B cell (primary cell): Measurements from ENCODE around the gene LYST. TPM values are rescaled to one million over a fixed set of nuclear protein-coding genes. Genes with fewer than 3 reads are reported as not detected.
"Not testable (repeated sequence)": the region's sequence is repeated elsewhere in the genome, so short reads cannot be mapped to it uniquely, and the experiment has no call there.

Source experiments
- ATAC-seq: fragments of 200-7000 bp; cut with Tn5 transposase; one replicate; pipeline ENCODE4 v1.10.0; 2021; ENCODE audit warnings: low read depth, mild to moderate bottlenecking, moderate number of reproducible peaks, moderate library complexity
- CTCF ChIA-PET: fragments of 350-600 bp; sonication (Branson Sonifier 250); formaldehyde crosslinking; loops from one replicate; lab custom pipeline; 2021; ENCODE audit warnings: antibody characterized with exemption, inconsistent platforms; lab: Charles Lee
- POLR2A ChIA-PET: fragments of 350-600 bp; sonication (Branson Sonifier 250); formaldehyde crosslinking; loops from one replicate; lab custom pipeline; 2021; ENCODE audit warnings: antibody characterized with exemption; lab: Charles Lee
- DNase-seq: peaks from one replicate; pipeline ENCODE4 v3.0.0; 2013
- H2AFZ ChIP-seq: 2 replicates; pipeline ENCODE4 v1.6.1; 2012; ENCODE audit warnings: mild to moderate bottlenecking, low read depth, low read length; ENCODE audit not compliant: insufficient read depth, poor library complexity, severe bottlenecking
- H3K27ac ChIP-seq, 2 donors: 1 replicate in 1 of 2; 2 replicates in 1 of 2; pipeline ENCODE4 v1.5.1; 2012 to 2013; ENCODE audit warnings: low read length in 2 of 2, mild to moderate bottlenecking in 2 of 2, moderate library complexity in 1 of 2
- H3K27me3 ChIP-seq, 4 experiments: fragments of 200-600 bp in 1 of 4; sonication (generic) in 1 of 4; replicated peaks in 1 of 4; 1 replicate in 2 of 4; 2 replicates in 2 of 4; pipeline versions ENCODE4 v1.6.1 to v1.7.0; 2013 to 2016; ENCODE audit warnings: low read length in 3 of 4, mild to moderate bottlenecking in 2 of 4, mixed read lengths in 1 of 4, moderate library complexity in 1 of 4; ENCODE audit not compliant: insufficient read depth in 4 of 4, control insufficient read depth in 3 of 4; ENCODE audit errors: control extremely low read depth in 1 of 4
- H3K36me3 ChIP-seq, 2 experiments: replicated peaks in 1 of 2; 1 replicate in 1 of 2; 2 replicates in 1 of 2; pipeline versions ENCODE4 v1.6.1 to v1.7.1; 2013; ENCODE audit warnings: low read length in 1 of 2; ENCODE audit not compliant: insufficient read depth in 2 of 2, control insufficient read depth in 1 of 2; ENCODE audit errors: control extremely low read depth in 1 of 2, extremely low read depth in 1 of 2
- H3K4me1 ChIP-seq, 2 donors: fragments of 200-600 bp in 1 of 2; sonication (generic) in 1 of 2; 1 replicate in 1 of 2; 2 replicates in 1 of 2; pipeline versions ENCODE4 v1.5.1 to v1.6.1; 2013 to 2017; ENCODE audit warnings: low read length in 2 of 2; ENCODE audit not compliant: control insufficient read depth in 2 of 2, insufficient read depth in 2 of 2
- H3K4me2 ChIP-seq: replicated peaks from 2 replicates; pipeline ENCODE3; 2012; ENCODE audit warnings: mild to moderate bottlenecking, low read depth, low read length; ENCODE audit not compliant: poor library complexity, severe bottlenecking
- H3K4me3 ChIP-seq, 5 experiments: fragments of 200-600 bp in 1 of 5; sonication (generic) in 1 of 5; 1 replicate in 3 of 5; 2 replicates in 2 of 5; pipeline versions ENCODE4 v1.5.1 to v1.7.0; 2011 to 2016; ENCODE audit warnings: low read length in 4 of 5, mild to moderate bottlenecking in 4 of 5, low read depth in 2 of 5, control low read depth in 1 of 5, moderate library complexity in 1 of 5; ENCODE audit not compliant: insufficient read depth in 1 of 5; ENCODE audit errors: control extremely low read depth in 1 of 5, extremely low read depth in 1 of 5
- H3K79me2 ChIP-seq: fragments of 200-600 bp; sonication (generic); one replicate; pipeline ENCODE4 v1.6.0; 2016; ENCODE audit warnings: low read length; ENCODE audit not compliant: control insufficient read depth, insufficient read depth
- H3K9ac ChIP-seq: fragments of 200-600 bp; sonication (generic); 2 replicates; pipeline ENCODE4 v1.6.1; 2017; ENCODE audit warnings: mild to moderate bottlenecking, low read length, moderate library complexity
- H3K9me3 ChIP-seq, 3 donors: one replicate each; pipeline versions ENCODE4 v1.6.1 to v1.7.1; 2013; ENCODE audit warnings: low read length in 2 of 3; ENCODE audit not compliant: control insufficient read depth in 2 of 3, insufficient read depth in 1 of 3; ENCODE audit errors: control extremely low read depth in 1 of 3
- H4K20me1 ChIP-seq: 2 replicates; pipeline ENCODE4 v1.6.0; 2012; ENCODE audit warnings: mild to moderate bottlenecking, low read length; ENCODE audit not compliant: insufficient read depth, control insufficient read depth, poor library complexity, severe bottlenecking
- H3K27ac Mint-ChIP-seq: one replicate; pipeline ENCODE4 v1.8.0; 2021; ENCODE audit warnings: mixed read lengths
- H3K27me3 Mint-ChIP-seq: one replicate; pipeline ENCODE4 v1.8.0; 2021; ENCODE audit warnings: mixed read lengths
- H3K4me1 Mint-ChIP-seq: one replicate; pipeline ENCODE4 v1.8.0; 2021; ENCODE audit warnings: mixed read lengths
- H3K4me3 Mint-ChIP-seq: one replicate; pipeline ENCODE4 v1.8.0; 2021; ENCODE audit warnings: mixed read lengths
- H3K9me3 Mint-ChIP-seq: one replicate; pipeline ENCODE4 v1.8.0; 2022; ENCODE audit warnings: mixed read lengths; ENCODE audit not compliant: insufficient read depth
- EZH2 ChIP-seq: IDR thresholded peaks from 2 replicates; pipeline ENCODE4 v1.6.1; 2012; ENCODE audit warnings: borderline replicate concordance, low read depth, mild to moderate bottlenecking, moderate library complexity, low read length; ENCODE audit not compliant: insufficient read depth, poor library complexity, severe bottlenecking
- WGBS: methylation state at CpG from one replicate; pipeline ENCODE4 v1.1.5; 2013; ENCODE audit warnings: missing lambda C conversion rate; ENCODE audit not compliant: insufficient coverage; 5-methylcytosine and 5-hydroxymethylcytosine counted together
- intact Hi-C: fragments of 100-400 bp; cut with micrococcal nuclease; formaldehyde crosslinking; loops from one replicate; pipeline ENCODE4 v1.10.0; 2022
- polyA plus RNA-seq: library from polyadenylated mRNA; depleted of rRNA; stranded (reverse); fragments of >200 nt; gene quantifications from 2 replicates; pipeline ENCODE4 v1.2.3, GENCODE V29; 2012
- total RNA-seq, 2 donors: library from RNA; stranded (reverse); fragments of 120-200 nt in 1 of 2; gene quantifications; 1 replicate in 1 of 2; 2 replicates in 1 of 2; pipeline versions ENCODE4 v1.2.3 to v1.2.4, GENCODE V29; 2013 to 2022
- TF ChIP-seq, protein P1 (sequence below): fragments of 200-600 bp; IDR thresholded peaks from one replicate; pipeline ENCODE4 v1.8.0; 2022; ENCODE audit warnings: antibody characterized with exemption, mild to moderate bottlenecking

LYST gene
- total and polyA plus RNA-seq, 2 donors (not counting 1 experiment from before 2014, with no cell fraction given), result 50.4 to 120 TPM

DNA sequence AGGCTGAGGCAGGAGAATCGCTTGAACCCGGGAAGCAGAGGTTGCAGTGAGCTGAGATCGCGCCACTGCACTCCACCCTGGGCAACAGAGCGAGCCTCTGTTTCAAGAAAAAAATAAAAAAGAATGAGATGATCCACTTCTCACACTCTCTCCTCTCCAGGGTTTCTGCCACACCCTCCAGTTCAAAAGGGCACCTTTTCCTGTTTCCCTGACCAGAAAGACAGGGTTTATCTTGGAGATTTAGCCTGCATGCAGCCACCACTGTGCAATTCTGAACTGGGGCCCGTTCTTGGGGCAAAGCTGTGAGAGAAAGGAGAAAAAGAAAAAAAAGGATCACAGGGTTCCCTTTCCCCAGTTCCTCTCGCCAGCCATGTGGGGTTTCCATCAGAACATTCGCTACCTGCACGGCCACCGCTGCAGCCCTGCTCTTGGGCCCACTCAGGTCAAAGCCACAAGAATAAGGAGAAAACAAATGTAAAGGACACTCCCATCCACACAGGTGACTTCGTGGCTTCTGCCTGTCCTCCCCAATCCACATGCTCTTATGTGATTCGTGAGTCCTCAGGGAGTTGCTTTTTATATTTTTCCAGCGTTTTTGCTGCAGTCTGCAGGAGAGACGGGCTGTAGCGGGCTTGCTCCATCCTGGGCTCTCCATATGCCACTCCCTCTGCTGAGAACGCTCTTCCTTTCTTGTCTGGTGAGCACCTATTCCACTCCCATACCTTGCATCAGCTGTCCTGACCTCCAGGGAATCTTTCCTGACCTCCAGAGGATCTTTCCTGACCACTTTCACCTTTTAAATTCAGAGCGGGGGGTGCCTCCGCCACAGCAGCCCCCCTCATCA is 243.5 kb downstream of the LYST start:
- Histone ChIP-seq H3K27ac (no peak overlapping the region), H2AFZ (no peak overlapping the region), H3K36me3 (no peaks in the 10 kb centered on the region), H3K79me2 (no peaks in the 10 kb centered on the region), H3K9me3 (no peaks in the 10 kb centered on the region), H3K4me1 (no peaks in the 10 kb centered on the region), H3K9ac (no peak overlapping the region), H4K20me1 (no peaks in the 10 kb centered on the region), H3K4me2 (no peak overlapping the region), H3K27me3 (peaks cover 0 to 5% (median 1%) of the 10 kb centered on the region in 4 experiments), H3K4me3 (no peak overlapping the region)
- H3K27me3 Mint-ChIP-seq, result peaks cover 16% of the 10 kb centered on the region
- no peak for TF ChIP-seq EZH2
- TF ChIP-seq, protein P1, sequence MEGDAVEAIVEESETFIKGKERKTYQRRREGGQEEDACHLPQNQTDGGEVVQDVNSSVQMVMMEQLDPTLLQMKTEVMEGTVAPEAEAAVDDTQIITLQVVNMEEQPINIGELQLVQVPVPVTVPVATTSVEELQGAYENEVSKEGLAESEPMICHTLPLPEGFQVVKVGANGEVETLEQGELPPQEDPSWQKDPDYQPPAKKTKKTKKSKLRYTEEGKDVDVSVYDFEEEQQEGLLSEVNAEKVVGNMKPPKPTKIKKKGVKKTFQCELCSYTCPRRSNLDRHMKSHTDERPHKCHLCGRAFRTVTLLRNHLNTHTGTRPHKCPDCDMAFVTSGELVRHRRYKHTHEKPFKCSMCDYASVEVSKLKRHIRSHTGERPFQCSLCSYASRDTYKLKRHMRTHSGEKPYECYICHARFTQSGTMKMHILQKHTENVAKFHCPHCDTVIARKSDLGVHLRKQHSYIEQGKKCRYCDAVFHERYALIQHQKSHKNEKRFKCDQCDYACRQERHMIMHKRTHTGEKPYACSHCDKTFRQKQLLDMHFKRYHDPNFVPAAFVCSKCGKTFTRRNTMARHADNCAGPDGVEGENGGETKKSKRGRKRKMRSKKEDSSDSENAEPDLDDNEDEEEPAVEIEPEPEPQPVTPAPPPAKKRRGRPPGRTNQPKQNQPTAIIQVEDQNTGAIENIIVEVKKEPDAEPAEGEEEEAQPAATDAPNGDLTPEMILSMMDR, result no peak
- intact Hi-C loops, result no loop called here
- DNase-seq (no peak), ATAC-seq (no peak)
- 87% methylated on average over 12 of the region's 18 CpGs for WGBS
- H3K4me1 Mint-ChIP-seq, result no peaks in the 10 kb centered on the region
- ChIA-PET POLR2A (no interaction called here), CTCF (no interaction called here)
- no peak overlapping the region for H3K4me3 Mint-ChIP-seq
- no peak overlapping the region for H3K27ac Mint-ChIP-seq
- H3K9me3 Mint-ChIP-seq, result no peaks in the 10 kb centered on the region

DNA sequence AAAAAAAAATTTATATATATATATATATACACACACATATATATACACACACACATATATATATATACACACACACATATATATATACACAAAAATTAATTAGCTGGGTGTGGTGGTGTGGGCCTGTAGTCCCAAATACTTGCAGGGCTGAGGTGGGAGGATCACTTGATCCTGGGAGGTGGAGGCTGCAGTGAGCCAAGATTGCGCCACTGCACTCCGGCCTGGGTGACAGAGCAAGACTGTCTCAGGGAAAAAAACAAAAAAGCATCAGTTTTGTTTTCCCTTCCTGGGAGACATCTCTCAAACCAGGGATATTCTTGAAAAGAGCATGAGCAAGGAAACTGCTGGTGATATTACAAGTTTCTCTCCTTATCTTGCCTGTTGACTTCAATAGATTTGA is 247.6 kb downstream of the LYST start:
- H3K9ac ChIP-seq, H3K27ac Mint-ChIP-seq, H3K79me2 ChIP-seq, H3K36me3 ChIP-seq, H4K20me1 ChIP-seq, H3K4me3 Mint-ChIP-seq, H3K4me1 ChIP-seq, H3K9me3 ChIP-seq, H2AFZ ChIP-seq, POLR2A ChIA-PET, H3K4me2 ChIP-seq, H3K4me3 ChIP-seq, H3K4me1 Mint-ChIP-seq, DNase-seq, H3K27ac ChIP-seq, H3K27me3 ChIP-seq, ATAC-seq, H3K9me3 Mint-ChIP-seq, intact Hi-C loops: not testable (repeated sequence)
- CTCF ChIA-PET, result interaction anchor here (0.7 kb wide), 1 partner anchor 196 kb away, joined by 3 read pairs; no protein-coding TSS in a partner anchor
- H3K27me3 Mint-ChIP-seq, result peaks cover 11% of the 10 kb centered on the region
- WGBS, result no CpG with 5 or more reads among the region's 2 CpGs
